Transverse colon (tissue), 3 donors: ENCODE data around the gene OR52W1.

ENCODE experiments used
- EP300 ChIP-seq: sonication (generic); formaldehyde crosslinking; IDR thresholded peaks from one replicate; pipeline ENCODE4 v1.6.1; 2017; ENCODE audit warnings: antibody characterized with exemption, low read depth
- POLR2A ChIP-seq: fragments of 450-650 bp; IDR thresholded peaks from one replicate; pipeline ENCODE4 v1.6.1; 2016; ENCODE audit warnings: antibody characterized with exemption, mild to moderate bottlenecking, moderate library complexity
- TF ChIP-seq, protein P1 (sequence below), 5 experiments: fragments of 200-600 bp in 3 of 5; fragments of 450-650 bp in 2 of 5; sonication (generic) in 3 of 5; IDR thresholded peaks; 1 replicate in 2 of 5; 2 replicates in 3 of 5; pipeline ENCODE4 v1.5.1; 2016 to 2017; ENCODE audit warnings: antibody characterized with exemption in 5 of 5, inconsistent platforms in 3 of 5, mild to moderate bottlenecking in 2 of 5, moderate library complexity in 1 of 5

DNA sequence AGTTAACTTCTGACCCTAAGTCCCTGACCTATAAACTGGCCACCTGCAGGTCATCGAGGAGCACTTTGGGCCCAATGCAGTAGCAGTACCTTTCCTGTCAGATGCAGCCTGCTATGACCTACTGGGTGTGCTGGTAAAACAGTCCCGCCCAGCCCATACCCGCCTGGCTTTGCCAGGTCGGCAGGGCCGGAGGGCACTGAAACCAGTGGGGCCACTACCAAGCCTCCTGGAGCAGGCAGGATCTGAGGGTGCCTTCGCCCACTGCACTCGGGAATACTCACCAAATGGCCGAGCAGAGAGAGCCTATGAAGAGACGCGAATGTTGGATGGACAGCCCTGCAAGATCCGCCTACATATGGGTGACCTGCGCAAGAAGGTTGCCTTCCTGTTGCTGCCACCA lies 10.8 kb downstream of the OR52W1 start:
- TF ChIP-seq, protein P1, sequence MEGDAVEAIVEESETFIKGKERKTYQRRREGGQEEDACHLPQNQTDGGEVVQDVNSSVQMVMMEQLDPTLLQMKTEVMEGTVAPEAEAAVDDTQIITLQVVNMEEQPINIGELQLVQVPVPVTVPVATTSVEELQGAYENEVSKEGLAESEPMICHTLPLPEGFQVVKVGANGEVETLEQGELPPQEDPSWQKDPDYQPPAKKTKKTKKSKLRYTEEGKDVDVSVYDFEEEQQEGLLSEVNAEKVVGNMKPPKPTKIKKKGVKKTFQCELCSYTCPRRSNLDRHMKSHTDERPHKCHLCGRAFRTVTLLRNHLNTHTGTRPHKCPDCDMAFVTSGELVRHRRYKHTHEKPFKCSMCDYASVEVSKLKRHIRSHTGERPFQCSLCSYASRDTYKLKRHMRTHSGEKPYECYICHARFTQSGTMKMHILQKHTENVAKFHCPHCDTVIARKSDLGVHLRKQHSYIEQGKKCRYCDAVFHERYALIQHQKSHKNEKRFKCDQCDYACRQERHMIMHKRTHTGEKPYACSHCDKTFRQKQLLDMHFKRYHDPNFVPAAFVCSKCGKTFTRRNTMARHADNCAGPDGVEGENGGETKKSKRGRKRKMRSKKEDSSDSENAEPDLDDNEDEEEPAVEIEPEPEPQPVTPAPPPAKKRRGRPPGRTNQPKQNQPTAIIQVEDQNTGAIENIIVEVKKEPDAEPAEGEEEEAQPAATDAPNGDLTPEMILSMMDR (IDR thresholded peaks at IDR 0.05) = no peak
- TF ChIP-seq POLR2A (no peak), EP300 (no peak)
